HepG2 (cell line): Measurements from ENCODE around the gene TUBB4A. TPM values are rescaled to one million over a fixed set of nuclear protein-coding genes. Genes with fewer than 3 reads are reported as not detected.

Experiments used
- AFF4 ChIP-seq: sonication (generic); formaldehyde crosslinking; IDR thresholded peaks from 2 replicates; pipeline ENCODE4 v1.4.0; 2020; ENCODE audit warnings: missing genetic modification reagents
- ARNT ChIP-seq: fragments of 450-650 bp; IDR thresholded peaks from 2 replicates; pipeline ENCODE4 v1.6.1; 2017
- CAMTA2 ChIP-seq: sonication (generic); formaldehyde crosslinking; IDR thresholded peaks from 2 replicates; pipeline ENCODE4 v1.4.0; 2020; ENCODE audit warnings: mild to moderate bottlenecking, missing genetic modification reagents, borderline replicate concordance
- HOXA9 ChIP-seq: sonication (generic); formaldehyde crosslinking; IDR thresholded peaks from 2 replicates; pipeline ENCODE4 v1.8.1; 2022; ENCODE audit warnings: missing genetic modification reagents, mild to moderate bottlenecking, moderate library complexity, borderline replicate concordance
- KLF12 ChIP-seq: sonication (generic); formaldehyde crosslinking; IDR thresholded peaks from 2 replicates; pipeline ENCODE4 v1.4.0; 2020; ENCODE audit warnings: missing genetic modification reagents, borderline replicate concordance
- KLF15 ChIP-seq: sonication (generic); formaldehyde crosslinking; IDR thresholded peaks from 2 replicates; pipeline ENCODE4 v1.8.1; 2023; ENCODE audit warnings: borderline replicate concordance, mild to moderate bottlenecking, inconsistent platforms, missing genetic modification reagents, mixed read lengths
- MYC ChIP-seq: sonication (generic); formaldehyde crosslinking; IDR thresholded peaks from 2 replicates; pipeline ENCODE4 v1.9.0; 2021; ENCODE audit warnings: missing genetic modification reagents, borderline replicate concordance
- NKX3-1 ChIP-seq: sonication (generic); formaldehyde crosslinking; IDR thresholded peaks from 2 replicates; pipeline ENCODE4 v1.5.0; 2020; ENCODE audit warnings: missing genetic modification reagents
- PATZ1 ChIP-seq: sonication (generic); formaldehyde crosslinking; IDR thresholded peaks from 2 replicates; pipeline ENCODE4 v1.4.0; 2020; ENCODE audit warnings: missing genetic modification reagents
- RELA ChIP-seq: sonication (generic); formaldehyde crosslinking; IDR thresholded peaks from 2 replicates; pipeline ENCODE4 v1.4.0; 2020; ENCODE audit warnings: missing genetic modification reagents
- SALL2 ChIP-seq: sonication (generic); formaldehyde crosslinking; IDR thresholded peaks from 2 replicates; pipeline ENCODE4 v1.8.1; 2023; ENCODE audit warnings: mild to moderate bottlenecking, missing genetic modification reagents, inconsistent platforms
- SP5 ChIP-seq: IDR thresholded peaks from 2 replicates; pipeline ENCODE4 v1.6.1; 2016; ENCODE audit warnings: low read depth, borderline replicate concordance
- TAF15 ChIP-seq: fragments of 200-400 bp; formaldehyde crosslinking; IDR thresholded peaks from one replicate; pipeline ENCODE4 v1.6.1; 2018; ENCODE audit warnings: mild to moderate bottlenecking, low read depth, low read length; ENCODE audit not compliant: poor library complexity, severe bottlenecking
- TBP ChIP-seq: sonication (generic); formaldehyde crosslinking; IDR thresholded peaks from 2 replicates; pipeline ENCODE4 v1.5.0; 2020; ENCODE audit warnings: missing genetic modification reagents
- TRAFD1 ChIP-seq: sonication (generic); formaldehyde crosslinking; IDR thresholded peaks from 2 replicates; pipeline ENCODE4 v1.5.1; 2020; ENCODE audit warnings: missing genetic modification reagents, mild to moderate bottlenecking, borderline replicate concordance
- XRCC5 ChIP-seq: fragments of 200-400 bp; formaldehyde crosslinking; optimal IDR thresholded peaks from 2 replicates; pipeline ENCODE3; 2017; ENCODE audit warnings: mild to moderate bottlenecking, low read length
- ZFP1 ChIP-seq: IDR thresholded peaks from 2 replicates; pipeline ENCODE4 v1.6.1; 2016
- ZFP90 ChIP-seq: sonication (generic); formaldehyde crosslinking; IDR thresholded peaks from 2 replicates; pipeline ENCODE4 v1.8.0; 2022; ENCODE audit warnings: missing genetic modification reagents, mild to moderate bottlenecking, inconsistent platforms, borderline replicate concordance
- ZMYM3 ChIP-seq: sonication (generic); formaldehyde crosslinking; IDR thresholded peaks from 2 replicates; pipeline ENCODE4 v1.5.1; 2020; ENCODE audit warnings: mild to moderate bottlenecking, missing genetic modification reagents
- ZNF335 ChIP-seq: sonication (generic); formaldehyde crosslinking; IDR thresholded peaks from 2 replicates; pipeline ENCODE4 v1.4.0; 2020; ENCODE audit warnings: missing genetic modification reagents
- ZNF772 ChIP-seq: sonication (generic); formaldehyde crosslinking; IDR thresholded peaks from 2 replicates; pipeline ENCODE4 v1.5.0; 2020; ENCODE audit warnings: mild to moderate bottlenecking, missing genetic modification reagents
- ZSCAN31 ChIP-seq: sonication (generic); formaldehyde crosslinking; IDR thresholded peaks from 2 replicates; pipeline ENCODE4 v1.5.0; 2020; ENCODE audit warnings: low read depth, mild to moderate bottlenecking, missing genetic modification reagents
- polyA plus RNA-seq, 8 experiments: library from polyadenylated mRNA; depleted of rRNA in 3 of 8; stranded (reverse) in 7 of 8; unstranded in 1 of 8; fragments of >200 nt; fragmentation: Illumina TruSeq in 4 of 8; extraction: Trizol in 4 of 8; gene quantifications; 2 replicates each; pipeline versions ENCODE4 v1.2.1 to v1.2.3, GENCODE V29; 2011 to 2016; ENCODE audit warnings: low read depth in 4 of 8, missing spikeins in 1 of 8, mixed read lengths in 1 of 8; ENCODE audit not compliant: insufficient read depth in 1 of 8
- total RNA-seq, 5 experiments: library from RNA; depleted of rRNA; stranded (reverse); fragments of >200 nt; fragmentation: Illumina TruSeq; extraction: Trizol; gene quantifications; 2 replicates each; pipeline ENCODE4 v1.2.3, GENCODE V29; 2016; ENCODE audit warnings: low read depth in 1 of 5

Gene TUBB4A
- total and polyA plus RNA-seq, 2 of the 13 experiments (the other 11 are each of a cell fraction or from before 2014, with no cell fraction given), result not detected

- TF ChIP-seq NKX3-1, result peak; percentile 49; the same call in 1 of the 2 replicates
- TF ChIP-seq AFF4 (CRISPR knock-in tag), result no peak
- peak; percentile 30; the same call in 1 of the 2 replicates for TF ChIP-seq SP5 (CRISPR knock-in tag)
- no peak for TF ChIP-seq HOXA9 (CRISPR knock-in tag)
- no peak for TF ChIP-seq CAMTA2 (CRISPR knock-in tag)
- TF ChIP-seq TAF15, result no peak
- TF ChIP-seq ZSCAN31 (CRISPR knock-in tag), result no peak
- TF ChIP-seq TRAFD1 (CRISPR knock-in tag), result no peak
- peak; percentile 84; the same call in 1 of the 2 replicates for TF ChIP-seq ZFP90 (CRISPR knock-in tag)
- TF ChIP-seq KLF15, result no peak
- TF ChIP-seq ZMYM3 (CRISPR knock-in tag), result peak; percentile 74
- peak; percentile 93 for TF ChIP-seq XRCC5
- 0 out of 2 replicates have a peak, but pooled peaks have one; percentile 38 for TF ChIP-seq ZNF335 (CRISPR knock-in tag)
- TF ChIP-seq SALL2 (CRISPR knock-in tag), result 0 out of 2 replicates have a peak, but pooled peaks have one; percentile 29
- 0 out of 2 replicates have a peak, but pooled peaks have one; percentile 35 for TF ChIP-seq KLF12
- TF ChIP-seq ARNT, result no peak
- TF ChIP-seq RELA (CRISPR knock-in tag), result no peak
- TF ChIP-seq ZFP1 (CRISPR knock-in tag), result no peak
- TF ChIP-seq PATZ1 (CRISPR knock-in tag), result peak; percentile 82
- TF ChIP-seq MYC (CRISPR knock-in tag), result peak; percentile 69
- no peak for TF ChIP-seq TBP (CRISPR knock-in tag)
- TF ChIP-seq ZNF772 (CRISPR knock-in tag), result no peak; the same call in 1 of the 2 replicates
These were observed 41.8 kb downstream of the TUBB4A start (continued) for GRCh38 chr19:6460099-6460884.
